Small intestine (tissue), 7 donors: ENCODE measurements around the gene SCCPDH. TPM values are rescaled to one million over a fixed set of nuclear protein-coding genes. Genes with fewer than 3 reads are reported as not detected.
A peak's percentile ranks its signal among the peaks of the same experiment; 100 is the strongest.

Experiments
- DNase-seq, 2 donors: peaks; one replicate each; pipeline versions ENCODE4 v3.0.0 to v3.0.0-alpha.2; 2013
- FAIRE-seq: peaks from 2 replicates; lab custom pipeline; 2012; peaks lifted over from hg19 to GRCh38; lab: Jason Lieb, UNC
- H3K27ac ChIP-seq, 3 donors: one replicate each; pipeline ENCODE4 v1.5.1; 2013; ENCODE audit warnings: low read length in 2 of 3, mild to moderate bottlenecking in 2 of 3, control low read depth in 1 of 3, inconsistent platforms in 1 of 3, low read depth in 1 of 3, moderate library complexity in 1 of 3
- H3K27me3 ChIP-seq, 3 donors: one replicate each; pipeline ENCODE4 v1.6.1; 2013; ENCODE audit warnings: low read length in 3 of 3, inconsistent platforms in 1 of 3; ENCODE audit not compliant: control insufficient read depth in 3 of 3, insufficient read depth in 3 of 3
- H3K36me3 ChIP-seq, 3 donors: one replicate each; pipeline ENCODE4 v1.6.1; 2013; ENCODE audit warnings: low read length in 3 of 3, inconsistent platforms in 1 of 3, low read depth in 1 of 3, mild to moderate bottlenecking in 1 of 3, moderate library complexity in 1 of 3; ENCODE audit not compliant: control insufficient read depth in 3 of 3, insufficient read depth in 2 of 3
- H3K4me1 ChIP-seq, 3 donors: one replicate each; pipeline ENCODE4 v1.6.1; 2013; ENCODE audit warnings: low read length in 2 of 3, inconsistent platforms in 1 of 3, low read depth in 1 of 3, mild to moderate bottlenecking in 1 of 3, moderate library complexity in 1 of 3; ENCODE audit not compliant: control insufficient read depth in 3 of 3, insufficient read depth in 2 of 3
- H3K4me3 ChIP-seq, 3 donors: one replicate each; pipeline ENCODE4 v1.5.1; 2013; ENCODE audit warnings: low read length in 3 of 3, control low read depth in 1 of 3, inconsistent platforms in 1 of 3, low read depth in 1 of 3, mild to moderate bottlenecking in 1 of 3, moderate library complexity in 1 of 3
- H3K9me3 ChIP-seq, 2 donors: one replicate each; pipeline ENCODE4 v1.6.1; 2013; ENCODE audit warnings: low read depth in 1 of 2, low read length in 1 of 2; ENCODE audit not compliant: control insufficient read depth in 2 of 2, insufficient read depth in 1 of 2
- WGBS, 3 donors: extraction: QIAGEN DNeasy Blood & Tissue Kit; methylation state at CpG; one replicate each; pipeline ENCODE4 v1.1.7; 2013; 5-methylcytosine and 5-hydroxymethylcytosine counted together
- polyA plus RNA-seq, 4 donors: library from polyadenylated mRNA; stranded (reverse) in 3 of 4; unstranded in 1 of 4; fragments of 200-250 nt in 3 of 4; fragments of 120-200 nt in 1 of 4; gene quantifications; one replicate each; pipeline versions ENCODE4 v1.2.1 to v1.2.3, GENCODE V29; 2013
- donor health status: healthy with polysubstance abuse.
- donor health status: control.
- donor health status: control.
- donor health status: Bipolar disorder and iron deficiency.
- donor health status: healthy.

Gene SCCPDH
- polyA plus RNA-seq, 4 donors = 27.1 to 48.3 (median 32.0) TPM

DNA sequence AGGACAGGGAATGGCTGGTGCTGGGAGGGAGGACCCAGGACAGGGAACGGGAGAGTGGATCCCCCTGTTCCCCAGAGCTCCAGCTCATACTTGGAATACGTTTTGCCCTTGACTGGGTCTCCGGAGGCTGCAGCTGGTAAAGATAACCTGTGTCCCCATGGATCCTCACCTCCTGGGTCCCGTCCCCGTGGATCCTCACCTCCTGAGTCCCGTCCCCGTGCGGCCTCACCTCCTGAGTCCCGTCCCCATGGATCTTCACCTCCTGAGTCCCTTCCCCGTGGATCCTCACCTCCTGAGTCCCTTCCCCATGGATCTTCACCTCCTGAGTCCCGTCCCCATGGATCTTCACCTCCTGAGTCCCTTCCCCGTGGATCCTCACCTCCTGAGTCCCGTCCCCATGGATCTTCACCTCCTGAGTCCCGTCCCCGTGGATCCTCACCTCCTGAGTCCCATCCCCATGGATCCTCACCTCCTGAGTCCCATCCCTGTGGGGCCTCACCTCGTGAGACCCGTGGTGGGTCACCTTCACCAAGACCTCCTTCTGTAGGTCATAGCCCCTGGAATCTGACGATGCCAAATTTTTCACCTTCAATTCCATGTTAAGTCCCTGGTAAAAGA lies 61.4 kb downstream of the SCCPDH start:
- H3K4me3 ChIP-seq = no peak overlapping the region
- H3K9me3 ChIP-seq = peaks cover 0 to 4% of the 10 kb centered on the region in 2 donors
- 85 to 88% (median 86%) methylated on average over 16 to 18 of the region's 18 CpGs for WGBS, 3 donors
- FAIRE-seq (no peak), DNase-seq (peak in 1 of 2 donors; percentile 21)
- peaks cover 0 to 6% (median 0%) of the 10 kb centered on the region in 3 donors for H3K4me1 ChIP-seq
- no peak overlapping the region for H3K27ac ChIP-seq
- H3K27me3 ChIP-seq = no peaks in the 10 kb centered on the region
- H3K36me3 ChIP-seq = peaks cover 0 to 19% (median 1%) of the 10 kb centered on the region in 3 donors

DNA sequence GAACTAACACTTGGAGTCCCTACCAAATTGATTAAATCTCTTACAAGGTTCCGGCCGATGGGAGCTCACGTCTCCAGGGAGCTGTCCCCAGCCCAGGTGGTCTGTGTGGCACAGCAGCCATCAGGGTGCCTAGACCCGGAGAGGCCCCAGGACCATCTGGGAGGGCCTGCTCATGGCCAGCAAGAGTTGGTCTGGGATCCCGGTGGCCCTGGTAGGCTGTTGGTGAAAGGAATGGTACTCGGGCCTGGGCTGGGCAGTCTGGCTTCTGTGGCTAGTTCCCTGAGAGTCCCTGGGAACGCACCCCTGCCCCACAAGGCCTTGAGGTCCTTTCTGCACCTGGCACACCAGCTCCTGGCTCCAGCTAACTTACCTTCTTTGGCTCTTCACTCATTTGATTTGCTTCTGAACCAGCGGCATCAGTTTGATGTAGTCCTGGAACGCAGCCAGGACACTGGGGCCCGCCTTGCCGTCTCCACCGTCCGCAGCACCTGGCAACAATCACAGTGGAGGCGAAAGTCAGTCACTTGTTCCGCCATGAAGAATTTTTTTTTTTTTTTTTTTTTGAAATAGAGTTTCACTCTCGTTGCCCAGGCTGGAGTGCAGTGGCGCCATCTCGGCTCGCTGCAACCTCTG lies 62.5 kb downstream of the SCCPDH start:
- 25 to 75% (median 46%) methylated on average over 18 to 19 of the region's 19 CpGs for WGBS, 3 donors
- H3K36me3 ChIP-seq = peaks cover 0 to 16% (median 0%) of the 10 kb centered on the region in 3 donors
- no peak overlapping the region for H3K27ac ChIP-seq
- FAIRE-seq (no peak), DNase-seq (peak in 1 of 2 donors; percentile 73)
- H3K4me1 ChIP-seq = peaks cover 0 to 6% (median 0%) of the 10 kb centered on the region in 3 donors
- peaks cover 0 to 4% of the 10 kb centered on the region in 2 donors for H3K9me3 ChIP-seq
- no peaks in the 10 kb centered on the region for H3K27me3 ChIP-seq
- no peak overlapping the region for H3K4me3 ChIP-seq

DNA sequence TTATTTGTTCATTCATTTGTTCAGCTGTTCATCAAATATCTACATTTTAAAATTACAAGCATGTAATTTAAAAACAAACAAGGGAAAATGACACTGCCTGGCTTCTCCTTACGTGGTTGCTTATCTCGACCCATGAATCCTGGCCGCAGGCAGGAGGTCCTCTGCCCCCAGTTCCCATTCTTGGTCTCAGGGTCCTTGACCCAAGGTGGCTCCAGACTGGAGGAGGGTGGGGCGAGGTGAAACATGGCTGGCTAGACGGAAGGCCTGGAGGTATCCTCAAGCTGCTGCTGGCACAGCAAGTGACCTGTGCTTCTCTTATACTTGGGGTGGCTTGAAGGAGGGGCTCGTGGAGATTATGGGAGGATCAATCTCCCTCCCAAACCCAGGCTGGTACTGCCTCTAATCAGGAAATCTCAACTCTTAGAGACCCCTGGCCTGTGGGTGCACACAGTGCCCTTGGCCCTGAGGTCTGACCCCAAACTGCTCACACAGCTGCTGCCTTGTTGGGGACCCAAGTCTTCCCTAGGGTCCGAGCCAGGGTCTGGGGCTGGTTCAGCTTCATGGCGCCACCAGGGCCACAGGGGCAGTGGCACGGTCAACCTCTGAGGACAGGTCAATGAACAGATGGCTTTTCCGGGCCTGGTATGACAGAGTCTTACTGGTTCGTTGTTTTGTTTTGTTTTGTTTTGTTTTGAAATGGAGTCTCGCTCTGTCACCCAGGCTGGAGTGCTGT lies 63.7 kb downstream of the SCCPDH start:
- peaks cover 0 to 4% of the 10 kb centered on the region in 2 donors for H3K9me3 ChIP-seq
- peaks cover 0 to 8% (median 0%) of the 10 kb centered on the region in 3 donors for H3K36me3 ChIP-seq
- H3K4me3 ChIP-seq = no peak overlapping the region
- no peak overlapping the region for H3K27ac ChIP-seq
- peaks cover 0 to 6% (median 0%) of the 10 kb centered on the region in 3 donors for H3K4me1 ChIP-seq
- 82 to 86% (median 86%) methylated on average over 12 of the region's 12 CpGs for WGBS, 3 donors
- FAIRE-seq (no peak), DNase-seq (no peak)
- H3K27me3 ChIP-seq = no peaks in the 10 kb centered on the region

DNA sequence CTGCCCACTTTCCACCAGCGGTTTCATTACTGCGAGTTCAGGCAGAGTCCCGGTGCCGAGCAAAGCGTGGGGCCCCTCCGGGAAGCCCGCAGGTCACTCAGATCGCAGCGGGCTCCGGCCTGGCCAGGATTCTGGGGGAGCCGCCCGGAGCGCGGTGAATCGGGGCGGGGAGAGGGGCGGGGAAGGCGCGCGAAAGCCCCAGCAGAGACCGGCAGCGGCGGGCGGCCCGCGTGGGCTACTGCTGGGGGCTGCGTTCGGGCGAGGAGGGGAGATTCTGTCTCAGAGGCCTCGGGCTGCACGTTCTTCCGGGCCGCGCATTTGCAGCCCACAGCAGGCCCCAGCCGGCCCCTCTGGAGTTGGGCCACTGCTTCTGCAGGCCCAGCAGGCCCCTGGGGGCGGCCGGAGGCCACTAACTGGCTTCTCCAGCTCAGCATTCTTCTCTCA lies 64.7 kb downstream of the SCCPDH start:
- peaks cover 0 to 4% of the 10 kb centered on the region in 2 donors for H3K9me3 ChIP-seq
- peak in 1 of 2 donors; percentile 47 for DNase-seq
- no peak for FAIRE-seq
- H3K27ac ChIP-seq = no peak overlapping the region
- H3K27me3 ChIP-seq = no peaks in the 10 kb centered on the region
- 8 to 79% (median 50%) methylated on average over 25 to 37 of the region's 37 CpGs for WGBS, 3 donors
- peaks cover 0 to 3% (median 0%) of the 10 kb centered on the region in 3 donors for H3K36me3 ChIP-seq
- peak overlapping the region in 1 of 3 donors; percentile 35 for H3K4me3 ChIP-seq
- peaks cover 0 to 6% (median 0%) of the 10 kb centered on the region in 3 donors for H3K4me1 ChIP-seq

DNA sequence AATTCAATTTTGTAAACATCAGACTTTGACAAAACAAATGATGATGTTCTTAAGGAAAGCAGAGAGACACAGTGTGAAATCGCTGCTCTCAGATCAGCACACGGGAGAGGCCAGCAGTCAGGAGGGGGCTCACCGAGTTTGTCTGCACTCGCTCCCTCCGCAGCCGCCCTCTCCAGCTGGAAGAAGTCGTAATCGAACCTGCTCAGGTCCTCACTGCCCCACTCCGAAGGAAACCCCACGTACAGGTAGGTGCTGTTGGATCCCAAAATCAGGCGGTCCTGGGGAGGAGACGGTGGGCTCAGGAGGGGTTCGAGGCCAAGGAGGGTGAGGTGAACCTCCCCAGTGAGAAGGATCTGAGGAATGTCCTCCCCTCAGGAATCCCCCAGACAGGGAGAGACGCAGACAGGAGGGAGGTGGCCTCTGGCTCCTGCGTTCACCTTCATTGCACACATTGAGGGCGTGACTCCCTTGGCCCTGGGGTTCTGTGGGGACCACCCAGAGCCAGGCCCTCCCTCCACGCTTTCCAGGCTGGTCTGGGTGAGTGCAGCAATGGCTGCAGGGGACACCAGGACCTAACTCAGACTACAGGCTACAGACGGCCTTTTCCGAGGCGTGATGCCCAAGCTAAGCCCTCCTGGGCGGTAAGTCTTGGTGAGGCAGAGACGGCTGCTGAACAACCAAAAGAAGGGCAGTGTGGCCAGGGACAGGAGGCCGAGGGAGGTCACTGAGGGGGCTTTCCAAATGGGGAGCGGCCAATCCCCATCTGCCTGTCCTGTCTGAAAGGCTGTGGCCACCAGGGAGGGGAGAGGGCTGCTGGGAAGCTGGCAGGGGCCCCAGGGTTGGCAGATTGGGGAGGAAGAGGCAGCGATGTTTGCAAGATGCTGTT lies 65.5 kb downstream of the SCCPDH start:
- H3K27me3 ChIP-seq = no peaks in the 10 kb centered on the region
- H3K4me3 ChIP-seq = no peak overlapping the region
- no peak overlapping the region for H3K27ac ChIP-seq
- H3K9me3 ChIP-seq = peaks cover 0 to 4% of the 10 kb centered on the region in 2 donors
- peaks cover 0 to 6% (median 0%) of the 10 kb centered on the region in 3 donors for H3K4me1 ChIP-seq
- FAIRE-seq (no peak), DNase-seq (no peak)
- H3K36me3 ChIP-seq = peaks cover 0 to 3% (median 0%) of the 10 kb centered on the region in 3 donors
- WGBS, 3 donors = 86 to 92% (median 90%) methylated on average over 25 of the region's 25 CpGs

DNA sequence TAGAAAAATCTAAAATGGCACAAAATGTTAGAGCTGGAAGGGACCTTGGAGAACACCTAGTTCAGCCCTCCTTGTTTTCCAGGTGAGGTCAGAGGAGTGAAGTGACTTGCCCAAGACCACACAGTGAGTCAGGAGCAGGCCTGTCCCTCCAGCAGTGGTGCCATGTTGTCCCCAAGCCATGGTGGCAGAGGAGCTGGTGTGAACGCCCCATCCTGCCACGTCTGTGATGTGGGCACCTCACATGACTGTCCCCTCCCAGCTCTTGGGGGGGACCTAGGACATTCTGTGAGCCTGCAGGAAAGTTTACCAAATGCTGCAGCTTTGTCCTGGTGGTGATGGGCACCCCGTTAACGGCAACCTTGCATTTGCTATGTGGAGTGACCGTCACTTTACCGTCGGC lies 66.2 kb downstream of the SCCPDH start:
- DNase-seq = no peak
- no peak for FAIRE-seq
- H3K4me1 ChIP-seq = peaks cover 0 to 6% (median 0%) of the 10 kb centered on the region in 3 donors
- 93 to 94% (median 94%) methylated on average over 7 of the region's 7 CpGs for WGBS, 3 donors
- no peak overlapping the region for H3K27ac ChIP-seq
- H3K36me3 ChIP-seq = peaks cover 0 to 3% (median 0%) of the 10 kb centered on the region in 3 donors
- H3K4me3 ChIP-seq = no peak overlapping the region
- H3K27me3 ChIP-seq = no peaks in the 10 kb centered on the region
- peaks cover 0 to 4% of the 10 kb centered on the region in 2 donors for H3K9me3 ChIP-seq

DNA sequence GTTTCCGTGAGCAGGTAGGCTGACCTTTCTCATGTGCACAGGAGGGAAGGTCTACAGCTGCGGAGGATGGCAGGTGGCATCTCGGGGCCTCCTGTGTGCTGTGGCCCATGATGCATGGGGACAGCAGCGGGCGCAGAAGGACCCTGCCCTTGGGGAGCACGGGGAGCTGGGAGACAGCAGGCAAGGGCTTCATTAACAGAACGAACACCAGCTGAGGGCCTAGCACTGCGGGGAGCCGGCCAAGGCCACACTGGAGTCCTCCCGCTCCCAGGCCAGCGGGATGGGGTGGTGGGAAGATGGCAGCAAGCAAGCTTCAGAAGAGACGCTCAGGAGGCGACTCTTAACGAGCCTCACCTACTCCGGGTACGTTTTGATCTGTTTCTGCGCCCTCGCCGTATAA lies 66.6 kb downstream of the SCCPDH start:
- FAIRE-seq = no peak
- Histone ChIP-seq H3K36me3 (peaks cover 0 to 3% (median 0%) of the 10 kb centered on the region in 3 donors), H3K4me1 (peaks cover 0 to 6% (median 0%) of the 10 kb centered on the region in 3 donors), H3K27ac (no peak overlapping the region), H3K4me3 (no peak overlapping the region), H3K27me3 (no peaks in the 10 kb centered on the region), H3K9me3 (peaks cover 0 to 2% of the 10 kb centered on the region in 2 donors)
- DNase-seq = no peak
- 93 to 96% (median 95%) methylated on average over 17 to 19 of the region's 19 CpGs for WGBS, 3 donors
